ENCODE measurements around the gene GPR108. TPM values are rescaled to one million over a fixed set of nuclear protein-coding genes. Genes with fewer than 3 reads are reported as not detected.
A peak's percentile ranks its signal among the peaks of the same experiment; 100 is the strongest.

The GPR108 gene
- total and polyA plus RNA-seq, 2 of the 13 experiments (the other 11 are each of a cell fraction or from before 2014, with no cell fraction given), result 36.4 to 63.0 TPM

DNA sequence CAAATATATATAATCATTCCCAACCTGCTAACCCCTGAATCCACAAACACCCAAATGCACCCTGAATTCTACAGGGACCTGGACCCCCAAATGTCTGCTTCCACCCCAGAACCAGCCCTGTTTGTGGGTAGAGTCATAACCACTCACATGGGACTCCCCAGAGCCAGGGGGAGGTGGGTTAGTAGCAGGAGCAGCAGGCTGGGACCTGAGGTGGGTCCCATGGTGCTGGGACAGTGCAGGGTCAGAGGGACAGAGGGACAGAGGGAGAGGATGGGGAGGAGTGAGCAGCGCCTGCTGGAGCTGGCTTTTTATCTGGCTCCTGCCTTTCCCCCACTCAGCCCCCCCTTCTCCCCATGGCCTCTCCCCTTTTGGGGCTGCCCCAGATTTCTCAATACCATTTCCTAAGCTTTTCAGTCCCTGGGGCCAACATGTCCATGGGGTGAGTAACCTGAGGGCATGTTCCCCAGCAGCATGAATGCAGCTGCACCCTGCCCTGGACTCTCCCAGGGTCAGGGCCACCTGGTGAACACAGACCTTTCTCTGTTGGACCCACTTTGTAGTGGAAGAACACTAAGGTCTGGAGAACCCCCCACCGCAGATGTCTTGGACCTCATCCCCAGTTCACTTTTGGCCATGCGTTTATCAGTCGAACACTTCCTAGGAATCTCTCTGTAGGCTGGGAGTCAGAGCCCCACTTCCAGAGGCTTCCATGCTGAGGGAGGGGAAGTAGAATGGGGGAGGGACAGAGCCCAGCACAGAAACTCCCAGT is 16.8 kb downstream of the GPR108 start, which contains the start of gene C3 (continued):
- no peak for TF ChIP-seq FOXO4 (CRISPR knock-in tag; conservative IDR thresholded peaks at IDR 0.05)
- TF ChIP-seq ZNF235 (CRISPR knock-in tag; IDR thresholded peaks at IDR 0.05; ENCODE audit: borderline replicate concordance), result no peak
- TF ChIP-seq CREM (IDR thresholded peaks at IDR 0.05), result peak; percentile 86
- TF ChIP-seq CREM (CRISPR knock-in tag; IDR thresholded peaks at IDR 0.05), result no peak
- 0 out of 2 replicates have a peak, but pooled peaks have one; percentile 60 for TF ChIP-seq POGZ (CRISPR knock-in tag; IDR thresholded peaks at IDR 0.05)
- TF ChIP-seq, protein P1, sequence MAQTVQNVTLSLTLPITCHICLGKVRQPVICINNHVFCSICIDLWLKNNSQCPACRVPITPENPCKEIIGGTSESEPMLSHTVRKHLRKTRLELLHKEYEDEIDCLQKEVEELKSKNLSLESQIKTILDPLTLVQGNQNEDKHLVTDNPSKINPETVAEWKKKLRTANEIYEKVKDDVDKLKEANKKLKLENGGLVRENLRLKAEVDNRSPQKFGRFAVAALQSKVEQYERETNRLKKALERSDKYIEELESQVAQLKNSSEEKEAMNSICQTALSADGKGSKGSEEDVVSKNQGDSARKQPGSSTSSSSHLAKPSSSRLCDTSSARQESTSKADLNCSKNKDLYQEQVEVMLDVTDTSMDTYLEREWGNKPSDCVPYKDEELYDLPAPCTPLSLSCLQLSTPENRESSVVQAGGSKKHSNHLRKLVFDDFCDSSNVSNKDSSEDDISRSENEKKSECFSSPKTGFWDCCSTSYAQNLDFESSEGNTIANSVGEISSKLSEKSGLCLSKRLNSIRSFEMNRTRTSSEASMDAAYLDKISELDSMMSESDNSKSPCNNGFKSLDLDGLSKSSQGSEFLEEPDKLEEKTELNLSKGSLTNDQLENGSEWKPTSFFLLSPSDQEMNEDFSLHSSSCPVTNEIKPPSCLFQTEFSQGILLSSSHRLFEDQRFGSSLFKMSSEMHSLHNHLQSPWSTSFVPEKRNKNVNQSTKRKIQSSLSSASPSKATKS (CRISPR knock-in tag; IDR thresholded peaks at IDR 0.05), result no peak
- TF ChIP-seq ATF7-NPFF (CRISPR knock-in tag; IDR thresholded peaks at IDR 0.05; ENCODE audit: low read depth), result 0 out of 2 replicates have a peak, but pooled peaks have one; percentile 8
- peak; percentile 64; the same call in 1 of the 2 replicates for TF ChIP-seq MXD4 (CRISPR knock-in tag; IDR thresholded peaks at IDR 0.05)
- TF ChIP-seq HNRNPLL (IDR thresholded peaks at IDR 0.05; ENCODE audit: low read depth, low read length, poor library complexity, severe bottlenecking), result no peak
- TF ChIP-seq ZNF512B (CRISPR knock-in tag; IDR thresholded peaks at IDR 0.05; ENCODE audit: borderline replicate concordance), result no peak; the same call in 1 of the 2 replicates
- TF ChIP-seq NFKBIZ (CRISPR knock-in tag; IDR thresholded peaks at IDR 0.05), result peak; percentile 100
- no peak for TF ChIP-seq ZNF570 (CRISPR knock-in tag; IDR thresholded peaks at IDR 0.05; ENCODE audit: borderline replicate concordance)
- no peak for TF ChIP-seq SOX6 (IDR thresholded peaks at IDR 0.05)
- peak; percentile 93 for TF ChIP-seq SOX6 (CRISPR knock-in tag; IDR thresholded peaks at IDR 0.05)
- TF ChIP-seq, protein P2, sequence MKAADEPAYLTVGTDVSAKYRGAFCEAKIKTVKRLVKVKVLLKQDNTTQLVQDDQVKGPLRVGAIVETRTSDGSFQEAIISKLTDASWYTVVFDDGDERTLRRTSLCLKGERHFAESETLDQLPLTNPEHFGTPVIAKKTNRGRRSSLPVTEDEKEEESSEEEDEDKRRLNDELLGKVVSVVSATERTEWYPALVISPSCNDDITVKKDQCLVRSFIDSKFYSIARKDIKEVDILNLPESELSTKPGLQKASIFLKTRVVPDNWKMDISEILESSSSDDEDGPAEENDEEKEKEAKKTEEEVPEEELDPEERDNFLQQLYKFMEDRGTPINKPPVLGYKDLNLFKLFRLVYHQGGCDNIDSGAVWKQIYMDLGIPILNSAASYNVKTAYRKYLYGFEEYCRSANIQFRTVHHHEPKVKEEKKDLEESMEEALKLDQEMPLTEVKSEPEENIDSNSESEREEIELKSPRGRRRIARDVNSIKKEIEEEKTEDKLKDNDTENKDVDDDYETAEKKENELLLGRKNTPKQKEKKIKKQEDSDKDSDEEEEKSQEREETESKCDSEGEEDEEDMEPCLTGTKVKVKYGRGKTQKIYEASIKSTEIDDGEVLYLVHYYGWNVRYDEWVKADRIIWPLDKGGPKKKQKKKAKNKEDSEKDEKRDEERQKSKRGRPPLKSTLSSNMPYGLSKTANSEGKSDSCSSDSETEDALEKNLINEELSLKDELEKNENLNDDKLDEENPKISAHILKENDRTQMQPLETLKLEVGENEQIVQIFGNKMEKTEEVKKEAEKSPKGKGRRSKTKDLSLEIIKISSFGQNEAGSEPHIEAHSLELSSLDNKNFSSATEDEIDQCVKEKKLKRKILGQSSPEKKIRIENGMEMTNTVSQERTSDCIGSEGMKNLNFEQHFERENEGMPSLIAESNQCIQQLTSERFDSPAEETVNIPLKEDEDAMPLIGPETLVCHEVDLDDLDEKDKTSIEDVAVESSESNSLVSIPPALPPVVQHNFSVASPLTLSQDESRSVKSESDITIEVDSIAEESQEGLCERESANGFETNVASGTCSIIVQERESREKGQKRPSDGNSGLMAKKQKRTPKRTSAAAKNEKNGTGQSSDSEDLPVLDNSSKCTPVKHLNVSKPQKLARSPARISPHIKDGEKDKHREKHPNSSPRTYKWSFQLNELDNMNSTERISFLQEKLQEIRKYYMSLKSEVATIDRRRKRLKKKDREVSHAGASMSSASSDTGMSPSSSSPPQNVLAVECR (CRISPR knock-in tag; IDR thresholded peaks at IDR 0.05; ENCODE audit: borderline replicate concordance), result peak; percentile 69; the same call in 1 of the 2 replicates
- no peak for TF ChIP-seq AKAP8 (CRISPR knock-in tag; IDR thresholded peaks at IDR 0.05)
- TF ChIP-seq LCORL (IDR thresholded peaks at IDR 0.05), result 0 out of 2 replicates have a peak, but pooled peaks have one; percentile 49
- peak; percentile 98 for TF ChIP-seq LCORL (CRISPR knock-in tag; IDR thresholded peaks at IDR 0.05)
- no peak for TF ChIP-seq ZFP62 (CRISPR knock-in tag; IDR thresholded peaks at IDR 0.05)
